ENCODE data around the gene VDAC1.

Gene VDAC1

GRCh38 chr5:133947431-133947841 lies 57.3 kb downstream of the VDAC1 start:
- Histone ChIP-seq H3K27me3 (ENCODE audit: insufficient read depth, low read length, poor library complexity) (peaks cover 10% of the 10 kb centered on the region), H3K79me2 (ENCODE audit: insufficient read depth, low read length) (no peaks in the 10 kb centered on the region), H3K4me3 (ENCODE audit: low read depth in 1 of 2, low read length in 2 of 2) (no peak overlapping the region), H3K27ac (ENCODE audit: low read length) (no peak overlapping the region), H2AFZ (ENCODE audit: low read depth, low read length) (no peak overlapping the region), H3K36me3 (ENCODE audit: insufficient read depth, low read length) (no peaks in the 10 kb centered on the region), H3K4me1 (ENCODE audit: insufficient read depth, low read length) (no peaks in the 10 kb centered on the region), H4K20me1 (ENCODE audit: insufficient read depth, low read length) (no peaks in the 10 kb centered on the region), H3K9me3 (ENCODE audit: insufficient read depth, low read length, severe bottlenecking) (no peaks in the 10 kb centered on the region), H3K4me2 (ENCODE audit: insufficient read depth, low read length) (no peak overlapping the region), H3K9ac (ENCODE audit: low read depth, low read length) (no peak overlapping the region)
- ATAC-seq (ENCODE audit: insufficient read depth, low read depth) (no peak), DNase-seq (no peak)
- TF ChIP-seq CTCF (IDR thresholded peaks at IDR 0.05; ENCODE audit: borderline replicate concordance, extremely low read depth, low read length, poor library complexity, severe bottlenecking): no peak
- no peak for TF ChIP-seq EZH2 (IDR thresholded peaks at IDR 0.05; ENCODE audit: borderline replicate concordance, low read depth, low read length, severe bottlenecking)

- TF ChIP-seq EZH2 (IDR thresholded peaks at IDR 0.05; ENCODE audit: borderline replicate concordance, low read depth, low read length, severe bottlenecking) (no peak), CTCF (IDR thresholded peaks at IDR 0.05; ENCODE audit: borderline replicate concordance, extremely low read depth, low read length, poor library complexity, severe bottlenecking) (no peak)
- peaks cover 10% of the 10 kb centered on the region for H3K27me3 ChIP-seq (ENCODE audit: insufficient read depth, low read length, poor library complexity)
- H3K79me2 ChIP-seq (ENCODE audit: insufficient read depth, low read length): no peaks in the 10 kb centered on the region
- no peak overlapping the region for H3K4me2 ChIP-seq (ENCODE audit: insufficient read depth, low read length)
- H4K20me1 ChIP-seq (ENCODE audit: insufficient read depth, low read length): no peaks in the 10 kb centered on the region
- H2AFZ ChIP-seq (ENCODE audit: low read depth, low read length): no peak overlapping the region
- ATAC-seq (ENCODE audit: insufficient read depth, low read depth) (no peak), DNase-seq (no peak)
- no peak overlapping the region for H3K9ac ChIP-seq (ENCODE audit: low read depth, low read length)
- H3K36me3 ChIP-seq (ENCODE audit: insufficient read depth, low read length): no peaks in the 10 kb centered on the region
- H3K9me3 ChIP-seq (ENCODE audit: insufficient read depth, low read length, severe bottlenecking): no peaks in the 10 kb centered on the region
- no peak overlapping the region for H3K27ac ChIP-seq (ENCODE audit: low read length)
- no peaks in the 10 kb centered on the region for H3K4me1 ChIP-seq (ENCODE audit: insufficient read depth, low read length)
- no peak overlapping the region for H3K4me3 ChIP-seq (ENCODE audit: low read depth in 1 of 2, low read length in 2 of 2)
Observed at GRCh38 chr5:133945568-133945967, 59.2 kb downstream of the VDAC1 start.

GRCh38 chr5:133944263-133945185 lies 60.3 kb downstream of the VDAC1 start:
- Histone ChIP-seq H4K20me1 (ENCODE audit: insufficient read depth, low read length) (no peaks in the 10 kb centered on the region), H3K9ac (ENCODE audit: low read depth, low read length) (no peak overlapping the region), H3K9me3 (ENCODE audit: insufficient read depth, low read length, severe bottlenecking) (no peaks in the 10 kb centered on the region), H3K27ac (ENCODE audit: low read length) (no peak overlapping the region), H3K27me3 (ENCODE audit: insufficient read depth, low read length, poor library complexity) (peaks cover 10% of the 10 kb centered on the region), H3K36me3 (ENCODE audit: insufficient read depth, low read length) (no peaks in the 10 kb centered on the region), H2AFZ (ENCODE audit: low read depth, low read length) (no peak overlapping the region), H3K79me2 (ENCODE audit: insufficient read depth, low read length) (no peaks in the 10 kb centered on the region), H3K4me1 (ENCODE audit: insufficient read depth, low read length) (no peaks in the 10 kb centered on the region), H3K4me2 (ENCODE audit: insufficient read depth, low read length) (no peak overlapping the region), H3K4me3 (ENCODE audit: low read depth in 1 of 2, low read length in 2 of 2) (no peak overlapping the region)
- peak; percentile 66 for ATAC-seq (ENCODE audit: insufficient read depth, low read depth)
- peak; percentile 36 for DNase-seq
- TF ChIP-seq EZH2 (IDR thresholded peaks at IDR 0.05; ENCODE audit: borderline replicate concordance, low read depth, low read length, severe bottlenecking) (no peak), CTCF (IDR thresholded peaks at IDR 0.05; ENCODE audit: borderline replicate concordance, extremely low read depth, low read length, poor library complexity, severe bottlenecking) (peak; percentile 79)
